GM12864 (cell line): ENCODE measurements around the gene MAPRE3.
"Not testable (repeated sequence)": the region's sequence is repeated elsewhere in the genome, so short reads cannot be mapped to it uniquely, and the experiment has no call there.

Source experiments
- DNase-seq: peaks from one replicate; pipeline ENCODE4 v3.0.0-alpha.2; 2011; ENCODE audit warnings: low read depth
- H3K4me3 ChIP-seq: 2 replicates; pipeline ENCODE4 v1.5.1; 2011; ENCODE audit warnings: mild to moderate bottlenecking, low read depth, low read length, control low read depth
- CTCF ChIP-seq: IDR thresholded peaks from 2 replicates; pipeline ENCODE4 v1.5.1; 2011; ENCODE audit warnings: low read depth, mild to moderate bottlenecking, moderate library complexity, low read length, control low read depth, inconsistent platforms; ENCODE audit errors: missing control alignments

The MAPRE3 gene

GRCh38 chr2:27071990-27072830 is 101.8 kb downstream of the MAPRE3 start:
- H3K4me3 ChIP-seq = peak overlapping the region; percentile 70
- TF ChIP-seq CTCF = no peak
- no peak for DNase-seq

DNA sequence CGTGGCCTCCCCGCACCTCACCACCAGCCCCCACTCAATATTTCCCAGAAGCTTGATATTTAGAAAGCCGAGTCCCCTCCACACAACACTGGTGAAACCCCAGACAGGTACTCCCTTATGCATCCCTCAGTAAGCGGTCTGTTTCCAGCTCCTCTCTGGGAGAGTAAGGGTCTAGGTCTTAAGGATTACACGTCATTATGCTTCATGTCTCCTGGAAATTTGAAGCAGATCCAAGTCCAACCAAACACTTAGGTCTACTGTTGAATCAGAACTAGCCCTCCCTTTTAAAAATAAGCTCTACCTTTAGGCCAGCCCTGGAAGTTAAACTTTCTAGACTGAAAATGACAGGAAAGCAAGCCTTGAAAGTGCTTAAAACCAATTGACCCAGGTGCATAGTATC is 102.5 kb downstream of the MAPRE3 start:
- no peak for TF ChIP-seq CTCF
- H3K4me3 ChIP-seq = no peak overlapping the region
- no peak for DNase-seq

DNA sequence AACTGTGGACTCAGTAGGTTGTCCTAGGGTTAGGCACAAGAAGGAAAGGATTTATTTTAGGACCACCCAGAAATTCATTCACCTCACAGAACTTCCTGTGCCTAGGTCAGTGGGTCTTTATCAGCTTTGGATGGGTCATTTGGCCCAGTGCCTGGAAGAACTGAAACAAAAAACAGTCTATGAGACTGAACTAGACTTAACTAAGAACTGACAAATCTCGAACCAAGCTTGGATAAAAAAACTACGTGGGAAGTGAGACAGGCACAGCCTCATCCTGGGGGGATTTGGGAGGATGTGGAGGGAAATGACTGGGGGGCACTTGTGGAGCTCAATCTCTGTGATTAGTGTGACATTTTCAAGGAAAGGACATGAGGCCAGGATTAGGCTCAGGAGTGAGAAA is 103.3 kb downstream of the MAPRE3 start:
- no peak for TF ChIP-seq CTCF
- H3K4me3 ChIP-seq = no peak overlapping the region
- DNase-seq = no peak

GRCh38 chr2:27074738-27075565 is 104.5 kb downstream of the MAPRE3 start:
- no peak for TF ChIP-seq CTCF
- no peak for DNase-seq

DNA sequence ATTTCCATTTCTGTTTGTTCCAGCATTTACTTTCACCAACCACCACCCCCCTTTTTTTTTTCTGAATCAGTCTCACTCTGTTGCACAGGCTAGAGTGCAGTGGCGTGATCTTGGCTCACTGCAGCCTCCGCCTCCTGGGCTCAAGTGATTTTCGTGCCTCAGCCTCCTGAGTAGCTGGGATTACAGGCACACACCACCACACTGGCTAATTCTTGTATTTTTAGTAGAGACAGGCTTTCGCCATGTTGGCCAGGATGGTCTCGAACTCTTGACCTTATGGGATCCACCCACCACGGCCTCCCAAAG is 105.1 kb downstream of the MAPRE3 start:
- not testable (repeated sequence) for H3K4me3 ChIP-seq

More at GRCh38 chr2:27074738-27075565, 104.5 kb downstream of the MAPRE3 start:
- H3K4me3 ChIP-seq = no peak overlapping the region

DNA sequence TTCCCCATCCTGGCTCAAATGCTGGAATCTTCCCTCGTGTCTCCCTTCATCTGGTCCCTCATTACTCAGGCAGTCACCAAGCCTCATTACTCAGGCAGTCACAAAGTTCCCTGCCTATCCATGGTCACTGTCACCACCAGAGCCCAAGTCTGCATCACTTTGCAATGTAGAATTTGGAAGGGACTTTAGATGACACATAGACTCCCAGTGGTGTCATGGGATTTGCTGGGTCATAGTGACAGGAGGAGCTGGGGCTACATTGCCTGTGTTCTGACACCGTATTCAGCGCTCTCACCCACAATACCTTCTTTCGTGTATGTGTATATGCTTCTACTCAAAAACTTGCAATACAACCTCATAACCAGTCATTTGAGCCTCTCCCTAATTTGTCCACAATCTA is 105.9 kb downstream of the MAPRE3 start:
- DNase-seq = no peak
- no peak overlapping the region for H3K4me3 ChIP-seq
- TF ChIP-seq CTCF = no peak

More for the DNA sequence above, 105.1 kb downstream of the MAPRE3 start:
- DNase-seq = not testable (repeated sequence)
